T-helper 9 cell (primary cell): ENCODE data around the gene PKN1.

Experiments
- DNase-seq: peaks from one replicate; pipeline ENCODE4 v3.0.0-alpha.2; 2020

Gene PKN1

GRCh38 chr19:14467816-14468215 lies 34.7 kb downstream of the PKN1 start:
- DNase-seq, result no peak

- no peak for DNase-seq
Observed at GRCh38 chr19:14470031-14470876, 37.1 kb downstream of the PKN1 start.

GRCh38 chr19:14471436-14472187 lies 38.5 kb downstream of the PKN1 start:
- DNase-seq, result no peak

- peak; percentile 91 for DNase-seq
Observed at GRCh38 chr19:14472202-14472938, 39.3 kb downstream of the PKN1 start.

GRCh38 chr19:14473073-14473977 lies 40.2 kb downstream of the PKN1 start:
- DNase-seq, result no peak

- no peak for DNase-seq
Observed at GRCh38 chr19:14473978-14474578, 41.0 kb downstream of the PKN1 start.

GRCh38 chr19:14474827-14475226 lies 41.7 kb downstream of the PKN1 start:
- DNase-seq, result no peak

GRCh38 chr19:14475251-14476073 lies 42.4 kb downstream of the PKN1 start, which contains the start of gene PTGER1:
TSS of gene PTGER1 (minus strand) at chr19:14475354. CDS start at chr19:14474320, 1,034 bp downstream.
- no peak for DNase-seq

- DNase-seq, result no peak
Observed at GRCh38 chr19:14476327-14476672, 43.2 kb downstream of the PKN1 start.

- DNase-seq, result peak; percentile 33
Observed at GRCh38 chr19:14476673-14477401, 43.7 kb downstream of the PKN1 start.

- no peak for DNase-seq
Observed at GRCh38 chr19:14477418-14478112, 44.5 kb downstream of the PKN1 start.

- DNase-seq, result no peak
Observed at GRCh38 chr19:14478113-14478545, 45.0 kb downstream of the PKN1 start.

- no peak for DNase-seq
Observed at GRCh38 chr19:14479309-14479974, 46.3 kb downstream of the PKN1 start.

GRCh38 chr19:14479975-14480699 lies 47.0 kb downstream of the PKN1 start:
- DNase-seq, result peak; percentile 68

- DNase-seq, result no peak
Observed at GRCh38 chr19:14480700-14481079, 47.6 kb downstream of the PKN1 start.

- no peak for DNase-seq
Observed at GRCh38 chr19:14482172-14482941, 49.3 kb downstream of the PKN1 start.

GRCh38 chr19:14487370-14488125 lies 54.4 kb downstream of the PKN1 start:
- no peak for DNase-seq
